Heart left ventricle (tissue), 13 donors: ENCODE data around the gene CHMP5.

Experiments
- CTCF ChIP-seq, 12 donors: fragments of 200-600 bp; sonication (generic) in 4 of 12; IDR thresholded peaks; one replicate each; pipeline versions ENCODE4 v1.5.0 to v1.8.0; 2018 to 2022; ENCODE audit warnings: antibody characterized with exemption in 12 of 12, mild to moderate bottlenecking in 5 of 12
- POLR2A ChIP-seq, 2 donors: fragments of 450-650 bp; IDR thresholded peaks; one replicate each; pipeline ENCODE4 v1.6.1; 2017; ENCODE audit warnings: antibody characterized with exemption in 2 of 2, mild to moderate bottlenecking in 2 of 2, moderate library complexity in 2 of 2
- donor health status: ischemic (EF 13 %, LVEDD 7.1; RV severe dilation, severe dysfunction).
- donor health status: DM: no; HTN: yes; CAD: no.
- donor health status: DM: no; HTN: no; CAD: no.
- donor health status: ischemic (EF 25% LVEDD 6.9; RV normal size, moderate dysfunction).
- donor health status: ischemic (EF 25% LVEDD 5.7; RV mildly dilated, moderate dysfunction).
- donor health status: ischemic (EF 35%, LVEDD 5.7; RV mildly dilated, moderate dysfunction).
- donor health status: nonischemic (EF 11% LVEDD 7.7; RV severe dilation, severe dysfunction).
- donor health status: DM: yes; HTN: yes; CAD: no.
- donor health status: PGD.
- donor health status: ischemic (EF 29% LVEDD 5.4; RV normal size, mild dysfunction).
- donor health status: nonischemic (EF 23%, LVEDD 6.1; RV moderate dilation, normal function).

GRCh38 chr9:33254211-33254610, 10.6 kb upstream of the CHMP5 start:
- no peak for TF ChIP-seq CTCF (IDR thresholded peaks at IDR 0.05)
- no peak for TF ChIP-seq POLR2A (IDR thresholded peaks at IDR 0.05)
